SU-DHL-6 (cell line): ENCODE data around the gene AADACL2.

Experiments
- CTCF ChIP-seq: fragments of 200-600 bp; sonication (generic); IDR thresholded peaks from one replicate; pipeline ENCODE4 v1.5.1; 2017; ENCODE audit warnings: antibody characterized with exemption, mild to moderate bottlenecking, low read length, moderate library complexity; ENCODE audit not compliant: insufficient read depth, poor library complexity, severe bottlenecking
- EZH2phosphoT487 ChIP-seq: fragments of 200-600 bp; sonication (generic), shearing (Covaris generic); conservative IDR thresholded peaks from 2 replicates; pipeline ENCODE4 v1.6.1; 2018; ENCODE audit warnings: mild to moderate bottlenecking, antibody characterized with exemption, low read length, moderate library complexity, mixed read lengths

- TF ChIP-seq CTCF = no peak
- no peak for TF ChIP-seq EZH2phosphoT487
Observed at GRCh38 chr3:151796105-151796680, 62.5 kb downstream of the AADACL2 start.
